Erythroblast (primary cell): Measurements from ENCODE around the gene GLCE.
"Not testable (repeated sequence)": the region's sequence is repeated elsewhere in the genome, so short reads cannot be mapped to it uniquely, and the experiment has no call there.

Experiments used
- DNase-seq, 2 experiments: peaks; one replicate each; lab custom pipeline; 2025; lab: John Stamatoyannopoulos, UW
- GATA1 ChIP-seq: IDR thresholded peaks from 2 replicates; pipeline ENCODE4 v1.6.1; 2011; ENCODE audit warnings: low read depth, mild to moderate bottlenecking, control low read depth, low read length, moderate library complexity
- POLR2A ChIP-seq: IDR thresholded peaks from 2 replicates; pipeline ENCODE4 v1.6.1; 2011; ENCODE audit warnings: mild to moderate bottlenecking, low read length

Gene GLCE

DNA sequence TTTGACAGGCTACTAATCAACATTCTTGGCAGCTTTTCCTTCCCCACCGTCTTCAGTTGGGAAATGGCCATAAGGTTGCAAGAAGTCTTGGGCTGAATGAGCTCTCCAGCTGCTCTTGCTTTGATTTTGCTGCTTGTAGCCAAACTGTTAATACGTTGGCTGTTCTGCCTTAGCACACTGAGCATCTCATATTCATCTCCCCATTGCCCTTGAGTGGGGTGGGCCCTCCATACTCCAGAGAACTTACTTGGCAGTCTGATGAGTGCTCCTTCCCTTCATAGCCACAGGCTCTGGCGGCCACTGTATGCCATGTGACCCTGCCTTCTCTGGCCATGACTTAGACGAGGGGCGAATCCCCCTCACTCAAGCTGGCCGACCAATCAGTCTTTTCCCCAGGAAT, 112.5 kb downstream of the GLCE start:
- no peak for TF ChIP-seq POLR2A
- no peak for TF ChIP-seq GATA1

DNA sequence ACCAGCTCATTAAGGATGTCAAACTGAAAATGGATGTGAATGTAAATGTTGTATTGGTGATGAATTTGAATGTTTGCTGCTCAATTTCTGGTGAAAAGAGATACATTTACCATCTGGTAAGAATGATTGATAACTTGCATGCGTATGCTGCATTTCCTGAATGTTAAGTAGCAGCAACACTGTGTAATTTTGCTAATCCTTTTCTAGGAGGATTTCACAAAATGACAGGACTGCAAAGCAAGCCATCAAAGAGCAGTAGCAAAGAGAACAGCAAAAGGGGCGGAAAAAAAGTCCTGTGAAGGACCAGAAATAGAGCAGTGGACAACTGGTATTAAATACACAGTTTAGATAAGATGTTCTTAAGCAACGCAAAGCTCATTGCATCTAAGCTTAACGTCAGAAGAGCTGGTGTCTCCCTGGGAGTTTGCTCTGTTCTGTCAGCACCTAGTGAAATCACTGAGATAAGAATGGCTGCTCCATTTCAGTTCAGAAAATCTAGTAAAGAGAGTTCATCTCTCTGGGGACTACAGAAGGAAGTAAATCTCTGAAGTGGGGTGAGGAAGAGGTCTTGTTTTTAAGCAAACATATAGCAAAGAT, 114.7 kb downstream of the GLCE start:
- TF ChIP-seq POLR2A (no peak), GATA1 (no peak)
- no peak for DNase-seq

More for the DNA sequence above, 112.5 kb downstream of the GLCE start:
- no peak for DNase-seq

DNA sequence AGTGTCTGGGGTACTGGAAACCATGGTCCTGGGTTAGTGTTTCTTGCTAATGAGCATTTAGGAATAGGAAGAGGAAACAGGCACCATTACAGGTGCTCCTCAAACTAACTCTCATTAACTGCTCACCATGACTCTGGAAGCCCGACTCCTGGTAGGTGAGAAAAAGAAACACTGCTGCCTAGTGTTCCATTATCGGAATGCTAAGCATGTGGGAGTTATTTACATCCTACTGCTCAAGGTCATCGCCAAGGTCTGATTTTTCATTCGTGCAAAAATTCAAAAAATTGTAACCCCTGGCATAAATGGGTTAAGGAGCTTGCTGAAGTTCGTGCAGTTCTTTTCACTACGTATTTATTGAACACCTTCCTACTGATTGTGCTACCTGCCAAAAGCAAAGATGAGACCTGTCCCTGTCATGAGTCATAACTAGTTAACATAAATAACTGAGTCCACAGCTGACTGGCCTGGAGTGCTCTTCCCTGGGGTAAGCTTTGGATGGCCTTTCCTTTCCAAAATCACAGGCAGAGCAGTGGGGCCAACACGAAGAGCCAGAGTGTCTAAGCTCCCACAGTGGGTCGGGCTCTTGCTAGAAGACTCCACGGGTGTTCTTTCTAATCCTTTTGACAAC, 115.6 kb downstream of the GLCE start:
- DNase-seq = no peak
- TF ChIP-seq GATA1 = no peak
- TF ChIP-seq POLR2A = no peak

DNA sequence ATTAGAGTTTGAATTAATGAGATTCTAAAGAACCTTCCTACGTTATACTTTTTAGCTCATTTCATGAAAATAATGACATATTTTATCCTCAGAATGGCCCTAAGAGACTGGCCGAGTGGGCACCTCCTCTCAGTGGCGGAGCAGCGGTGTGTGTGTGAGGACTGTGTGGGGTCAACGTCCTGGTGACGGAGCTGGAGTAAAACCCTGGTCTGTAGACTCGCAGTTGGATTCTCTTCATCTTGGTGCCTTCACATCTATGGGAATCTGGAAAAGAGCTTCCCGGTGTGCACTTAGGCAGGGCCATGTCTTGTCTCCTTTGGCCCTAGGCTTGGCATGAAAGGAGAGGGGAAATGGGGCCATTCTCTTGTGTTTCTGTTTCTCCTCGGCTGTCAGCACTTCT, 116.9 kb downstream of the GLCE start:
- TF ChIP-seq POLR2A = no peak
- no peak for TF ChIP-seq GATA1
- DNase-seq = no peak

DNA sequence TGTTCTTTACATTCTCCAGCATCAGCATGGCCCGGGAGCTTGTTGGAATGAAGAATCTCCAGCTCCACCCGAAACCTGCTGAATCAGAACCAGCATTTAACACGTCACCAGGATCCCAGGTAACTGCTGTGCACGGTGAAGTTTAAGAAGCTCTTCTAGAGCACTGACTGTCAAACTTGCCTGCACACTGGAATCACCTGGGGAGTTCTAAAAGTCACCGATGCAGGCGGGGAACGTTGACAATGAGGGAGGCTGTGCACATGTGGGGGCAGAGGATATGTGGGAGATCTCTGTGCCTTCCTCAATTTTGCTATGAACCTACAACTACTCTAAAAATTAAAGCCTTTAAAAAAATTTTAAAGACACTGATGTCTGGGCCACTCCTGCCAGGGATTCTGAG, 119.2 kb downstream of the GLCE start:
- TF ChIP-seq GATA1 = no peak
- no peak for TF ChIP-seq POLR2A
- DNase-seq = no peak

DNA sequence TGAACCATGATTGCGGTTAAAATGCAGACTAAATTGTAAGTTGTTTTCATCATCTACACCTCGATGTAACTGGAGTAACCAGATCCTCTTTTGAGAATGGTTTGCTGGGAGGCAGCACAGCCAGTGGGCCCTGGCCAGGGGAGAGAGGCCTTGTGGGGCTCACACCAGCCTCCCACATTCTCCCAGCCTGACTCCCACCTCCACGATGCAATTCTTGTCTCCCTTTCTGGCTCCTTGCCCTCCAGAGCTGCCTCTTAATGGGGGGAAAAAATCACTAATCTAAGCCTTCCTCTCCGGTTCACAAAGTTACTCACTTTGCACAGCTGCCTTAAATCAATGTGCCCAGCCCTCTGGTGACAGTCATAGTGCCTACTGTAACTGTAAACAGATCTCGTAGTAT, 120.3 kb downstream of the GLCE start:
- TF ChIP-seq GATA1 (no peak), POLR2A (no peak)

DNA sequence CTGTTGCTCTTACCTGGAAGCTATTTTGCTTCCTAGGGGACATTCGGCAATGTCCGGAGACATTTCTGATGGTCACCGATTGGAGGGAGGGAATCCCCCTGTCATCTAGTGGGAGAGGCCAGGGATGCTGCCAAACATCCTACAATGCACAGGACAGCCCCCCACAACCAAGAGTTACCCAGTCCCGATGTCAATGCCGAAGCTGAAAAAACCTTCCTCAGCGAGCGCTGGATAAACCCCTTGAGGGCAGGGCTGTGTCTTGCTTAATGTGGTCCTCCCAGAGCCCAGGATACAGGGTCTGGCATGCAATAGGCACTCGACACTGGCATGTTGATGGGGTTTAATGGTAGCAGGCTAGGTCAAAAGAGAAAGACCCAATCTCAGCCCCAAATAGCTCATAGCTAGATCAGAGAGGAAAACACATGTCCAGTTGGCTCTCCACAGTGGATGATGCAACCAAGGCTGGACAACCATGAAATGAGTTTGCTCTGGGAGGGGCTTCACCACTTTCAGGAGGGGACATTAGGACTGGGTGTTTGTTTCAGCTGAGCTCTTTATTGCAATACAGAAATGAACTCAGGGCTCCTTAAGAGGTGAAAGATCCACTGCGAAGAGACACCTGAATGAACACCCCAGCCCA, 121.8 kb downstream of the GLCE start:
- DNase-seq = no peak
- TF ChIP-seq POLR2A = no peak
- TF ChIP-seq GATA1 = no peak

More for the DNA sequence above, 120.3 kb downstream of the GLCE start:
- DNase-seq = no peak

DNA sequence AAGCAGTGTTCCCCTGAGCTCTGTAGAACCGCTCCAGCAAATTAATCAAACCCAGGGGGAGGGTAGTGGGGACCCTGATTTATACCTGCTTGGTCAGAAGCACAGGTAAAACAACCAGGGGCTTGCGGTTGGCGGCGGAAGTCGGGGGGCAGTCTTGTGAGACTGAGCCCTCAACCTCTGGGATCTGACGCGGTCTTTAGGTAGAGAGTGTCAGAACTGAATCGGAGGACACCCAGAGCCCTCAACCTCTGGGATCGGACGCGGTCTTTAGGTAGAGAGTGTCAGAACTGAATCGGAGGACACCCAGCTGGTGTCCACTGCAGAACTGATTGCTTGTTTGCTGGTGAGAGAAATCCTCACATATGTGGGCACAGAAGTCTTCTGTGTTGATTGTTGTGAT, 125.4 kb downstream of the GLCE start:
- no peak for DNase-seq
- no peak for TF ChIP-seq POLR2A
- no peak for TF ChIP-seq GATA1

DNA sequence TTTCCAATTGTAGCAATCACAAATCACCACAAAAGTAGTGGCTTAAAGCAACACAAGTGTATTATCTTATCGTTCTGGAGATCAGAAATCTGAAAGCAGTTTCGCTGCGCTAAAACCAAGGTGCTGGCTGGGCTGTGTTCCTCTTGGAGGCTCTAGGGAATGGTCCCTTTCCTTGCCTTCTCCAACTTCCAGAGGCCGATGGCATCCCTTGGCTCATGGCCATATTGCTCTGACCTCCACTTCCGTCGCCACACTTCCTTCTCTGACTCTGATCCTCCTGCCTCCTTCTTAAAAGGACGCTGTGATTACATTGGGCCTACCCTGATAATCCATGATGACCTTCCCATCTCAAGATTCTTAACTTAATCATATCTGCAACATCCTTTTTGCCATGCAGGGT, 127.6 kb downstream of the GLCE start:
- TF ChIP-seq POLR2A = no peak
- TF ChIP-seq GATA1 = no peak
- DNase-seq = no peak

DNA sequence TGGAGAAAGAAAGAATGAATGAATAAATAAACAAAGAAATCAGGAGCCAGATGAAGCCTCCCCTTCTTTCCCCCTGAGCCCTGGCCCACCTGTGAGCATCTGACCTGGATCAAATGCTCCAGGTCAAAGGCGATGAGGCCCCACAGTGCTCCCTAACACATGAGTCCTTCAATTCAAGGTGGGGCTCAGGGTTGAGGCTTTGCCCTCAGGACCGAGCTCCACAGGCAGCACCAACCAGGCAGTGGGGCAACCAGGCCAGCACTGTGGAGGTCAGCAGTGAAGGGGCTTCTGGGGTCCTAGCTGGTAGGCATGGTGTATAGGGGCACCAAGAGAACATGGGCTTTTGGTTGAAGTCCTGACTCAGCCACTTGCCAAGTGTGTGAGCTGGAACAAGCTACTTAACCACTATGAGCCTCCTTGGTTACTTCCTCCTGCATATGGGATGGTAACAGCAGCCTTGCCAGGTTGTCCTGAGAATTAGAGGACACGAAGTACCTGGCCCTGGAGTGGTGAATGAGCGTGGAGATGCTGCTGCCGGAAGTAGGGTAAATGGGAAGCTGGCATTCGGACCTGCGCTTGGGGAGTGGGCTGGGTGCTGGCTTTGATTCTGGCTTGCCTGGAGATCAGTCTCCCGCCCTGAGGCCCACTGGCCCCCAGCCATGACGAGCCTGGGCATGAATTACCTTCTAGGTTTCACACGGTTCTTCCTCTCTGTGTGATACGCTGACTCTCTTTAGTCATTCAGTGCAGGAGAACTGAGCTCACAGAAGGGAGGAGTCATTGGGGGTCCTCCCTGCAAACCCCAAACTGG, 128.3 kb downstream of the GLCE start:
- TF ChIP-seq GATA1 (no peak), POLR2A (no peak)
- DNase-seq = no peak

DNA sequence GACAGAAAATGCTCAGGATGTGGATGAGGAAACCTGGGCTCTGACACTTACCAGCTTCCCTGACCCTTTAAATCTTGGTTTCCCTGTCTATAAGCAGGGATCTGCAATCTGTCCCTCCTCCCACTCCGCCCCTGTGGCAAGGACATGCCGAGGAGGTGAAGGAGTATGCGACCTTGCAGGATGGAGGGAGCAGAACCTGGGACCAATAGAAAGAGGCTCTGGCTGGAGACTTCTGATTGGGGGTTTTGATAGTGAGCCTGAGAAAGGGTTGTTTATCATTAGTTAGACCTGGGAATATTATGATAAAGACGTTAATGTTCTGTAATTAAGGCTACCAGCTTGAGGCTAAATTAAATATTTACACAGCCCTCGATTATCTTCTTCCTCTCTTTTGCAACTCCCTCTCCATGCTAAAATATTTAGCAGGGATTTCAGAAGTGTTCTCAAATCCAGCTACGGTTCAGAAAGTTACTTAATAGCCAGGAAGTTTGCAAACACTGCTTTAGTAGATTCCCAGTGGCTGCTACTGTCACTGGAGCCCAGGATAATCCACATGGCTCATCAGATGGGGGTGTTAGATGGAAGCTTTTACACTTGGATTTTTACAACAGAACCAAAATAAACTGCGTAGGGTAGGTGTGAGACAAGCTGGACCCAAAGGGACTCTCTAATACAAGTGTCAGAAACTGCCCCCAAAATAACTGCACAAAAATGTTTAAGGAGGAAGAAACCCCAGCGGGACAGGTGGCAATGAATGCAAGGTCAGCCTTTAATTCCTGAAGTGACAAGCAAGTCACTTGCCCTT, 129.1 kb downstream of the GLCE start:
- no peak for TF ChIP-seq POLR2A
- no peak for TF ChIP-seq GATA1

DNA sequence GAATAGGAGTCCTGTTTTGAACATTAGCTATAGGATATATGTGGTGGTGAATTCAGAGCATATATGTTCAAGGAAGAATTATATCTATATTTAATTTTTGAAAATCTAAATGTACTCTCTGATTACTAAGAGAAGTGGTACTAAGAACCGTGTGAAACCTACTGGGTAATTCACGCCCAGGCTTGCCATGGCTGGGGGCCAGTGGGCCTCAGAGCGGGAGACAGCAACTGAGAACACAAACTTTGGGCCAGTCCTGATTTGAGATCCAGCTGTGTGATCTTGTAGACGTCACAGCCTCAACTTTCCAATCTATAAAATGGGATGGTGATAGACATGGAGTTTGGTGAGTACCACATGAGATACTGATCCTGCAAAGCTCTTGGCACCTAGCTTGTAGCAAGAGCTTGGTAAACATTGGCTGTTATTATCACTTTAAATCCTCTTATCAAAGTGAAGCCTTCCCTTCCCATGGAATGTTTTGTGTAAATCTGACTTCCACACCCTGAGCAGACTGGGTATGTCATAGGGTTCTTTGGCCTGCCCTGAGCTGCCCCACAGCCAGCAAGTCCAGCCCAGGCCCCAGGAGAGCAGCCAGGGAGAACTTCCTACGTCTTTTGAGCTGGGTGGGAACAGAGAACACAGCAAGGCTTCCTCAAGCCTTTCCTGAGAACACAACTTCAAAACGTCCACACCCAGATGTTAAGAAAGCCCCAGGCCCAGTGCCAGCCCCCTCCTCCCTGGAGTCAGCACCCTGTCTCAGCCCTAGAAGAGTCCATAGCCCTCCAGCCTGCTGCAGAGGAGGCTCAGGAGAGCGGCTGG, 130.1 kb downstream of the GLCE start:
- no peak for TF ChIP-seq POLR2A
- no peak for TF ChIP-seq GATA1
- no peak for DNase-seq

More for the DNA sequence above, 129.1 kb downstream of the GLCE start:
- no peak for DNase-seq

DNA sequence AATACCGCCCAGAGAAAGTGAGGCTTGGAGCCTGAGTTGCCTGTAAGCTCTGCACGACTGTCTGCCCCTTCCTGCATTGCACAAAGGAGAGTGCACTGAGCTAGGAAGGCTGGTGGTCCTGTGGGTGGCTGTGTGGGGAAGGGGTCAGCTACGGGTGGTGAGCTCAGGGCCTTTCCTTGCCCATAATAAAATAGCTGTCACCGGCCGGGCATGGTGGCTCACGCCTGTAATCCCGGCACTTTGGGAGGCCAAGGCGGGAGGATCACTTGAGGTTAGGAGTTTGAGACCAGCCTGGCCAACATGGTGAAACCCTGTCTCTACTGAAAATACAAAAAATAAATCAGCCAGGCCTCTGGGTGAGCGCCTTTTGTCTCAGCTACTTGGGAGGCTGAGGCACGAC, 131.2 kb downstream of the GLCE start:
- not testable (repeated sequence) for DNase-seq
